GM21717 (cell line): ENCODE data around the gene GNAQ.

ENCODE experiments used
- ATAC-seq: cut with Tn5 transposase; IDR thresholded peaks from one replicate; pipeline ENCODE4 v1.9.1; 2021; ENCODE audit warnings: mild to moderate bottlenecking, moderate library complexity; ENCODE audit not compliant: unreplicated experiment

The GNAQ gene

DNA sequence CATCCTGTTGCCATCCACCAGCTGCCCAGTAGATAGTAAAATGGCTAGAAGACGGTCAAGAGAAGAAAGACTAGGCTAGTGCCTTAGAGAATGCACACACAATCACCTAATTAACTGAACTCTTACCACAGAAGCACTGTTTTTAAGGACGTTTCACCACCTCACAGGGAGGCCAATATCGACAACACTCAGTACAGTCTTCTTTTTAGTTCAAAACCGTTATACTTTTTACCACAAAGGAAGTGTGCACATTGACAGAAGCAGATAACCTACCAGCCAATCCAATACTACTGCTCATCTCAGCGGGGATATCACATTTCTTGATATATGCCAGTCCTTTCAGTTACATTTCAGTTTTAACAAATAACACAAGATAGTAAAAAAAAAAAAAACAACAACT lies 122.3 kb downstream of the GNAQ start:
- no peak for ATAC-seq

DNA sequence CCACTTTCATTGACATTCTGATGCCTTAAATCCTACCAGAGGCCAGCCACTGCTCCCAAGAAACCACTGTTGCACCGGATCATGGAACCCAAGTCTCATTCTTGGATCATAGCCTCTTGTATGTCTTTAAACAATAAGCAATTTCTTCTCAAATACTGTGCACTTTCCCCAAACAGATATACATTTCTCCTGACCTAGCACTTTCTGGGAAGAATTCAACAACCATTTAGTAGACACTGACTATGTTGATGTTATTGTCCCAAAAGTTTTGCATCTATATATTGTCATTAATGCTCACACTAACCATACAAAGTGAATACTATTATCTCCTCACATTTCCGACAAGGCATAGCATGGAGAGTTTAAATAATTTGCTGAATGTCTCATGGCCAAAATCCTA lies 123.3 kb downstream of the GNAQ start:
- ATAC-seq, result no peak

DNA sequence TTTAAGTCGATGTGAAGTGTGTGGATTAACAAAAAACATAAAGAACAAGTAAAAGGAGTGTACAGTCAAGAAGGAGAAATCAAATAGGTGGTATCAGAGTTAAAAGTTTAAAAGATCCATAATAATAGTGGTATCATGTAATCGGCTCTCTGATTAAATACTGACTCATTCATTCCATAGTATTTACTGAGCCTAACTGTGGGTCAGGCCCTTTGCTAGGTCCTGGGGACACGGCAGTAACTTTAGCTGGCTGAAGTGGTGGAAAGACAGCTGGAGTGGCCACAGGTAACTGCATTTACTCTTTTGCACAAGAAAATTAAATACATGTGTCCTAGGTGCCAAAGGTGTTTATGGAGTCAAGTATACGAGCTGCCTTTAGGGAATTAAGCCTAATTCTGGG lies 124.0 kb downstream of the GNAQ start:
- ATAC-seq, result no peak

DNA sequence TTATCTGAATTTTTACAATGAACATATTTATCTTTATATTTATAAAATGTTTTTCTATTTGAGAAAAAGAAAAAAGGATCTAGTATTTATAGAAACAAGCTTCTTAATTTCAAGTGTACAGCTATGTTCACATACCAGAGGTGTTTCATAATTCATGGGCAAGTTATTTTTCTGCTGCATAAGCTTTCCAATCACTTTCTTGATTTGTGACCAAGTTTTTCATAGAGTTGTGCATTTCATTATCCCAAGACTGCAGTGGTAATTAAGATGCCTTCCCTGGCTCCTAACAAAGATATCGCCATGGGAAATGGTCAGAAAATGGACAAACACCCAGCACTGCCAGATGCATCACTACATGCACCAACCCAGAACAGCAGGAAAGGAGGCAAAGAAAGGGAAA lies 124.6 kb downstream of the GNAQ start:
- ATAC-seq, result no peak

DNA sequence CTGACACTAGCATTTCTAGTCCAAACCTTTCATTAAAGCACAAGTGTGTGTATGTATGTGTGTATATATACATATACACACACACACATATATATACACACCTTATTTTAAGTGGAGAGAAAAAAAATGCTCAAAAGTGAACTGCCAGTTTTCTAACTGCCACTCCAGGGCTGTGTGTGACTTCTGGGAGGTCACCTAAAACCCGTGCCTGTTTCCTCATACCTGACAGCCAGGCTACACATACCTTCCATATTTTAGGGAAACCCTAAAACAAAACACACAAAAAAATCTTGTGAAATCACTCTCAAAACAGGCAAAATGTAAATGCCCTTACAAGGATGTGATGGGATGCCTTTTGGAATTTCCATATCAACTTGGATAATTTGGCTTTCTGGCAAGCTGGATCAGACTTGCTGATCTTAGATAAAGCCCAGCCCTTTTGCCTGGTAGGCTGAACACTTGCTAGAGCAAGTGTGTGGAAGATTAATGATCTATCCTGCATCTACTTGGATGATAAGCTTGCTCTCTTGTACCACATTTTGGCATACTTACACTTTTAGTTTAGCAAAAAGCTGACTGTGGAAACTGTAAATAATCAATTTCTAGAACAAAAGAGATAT lies 127.8 kb downstream of the GNAQ start:
- ATAC-seq, result no peak

DNA sequence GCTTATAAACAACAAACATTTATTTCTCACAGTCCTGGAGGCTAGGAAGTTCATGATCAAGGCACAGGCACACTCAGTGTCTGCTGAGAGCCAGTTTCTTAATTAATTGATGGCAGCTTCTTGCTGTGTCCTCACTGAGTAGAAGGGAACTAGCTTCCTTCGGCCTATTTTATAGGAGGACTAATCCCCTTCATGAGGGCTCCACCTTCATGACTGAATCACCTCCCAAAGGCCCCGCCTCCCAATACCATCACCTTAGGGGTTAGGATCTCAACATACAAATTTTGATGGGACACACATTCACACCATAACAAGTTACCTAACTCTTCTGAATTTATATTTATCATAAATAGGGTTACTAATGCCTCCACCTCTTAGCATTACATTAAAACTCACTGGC lies 129.8 kb downstream of the GNAQ start:
- ATAC-seq, result no peak

DNA sequence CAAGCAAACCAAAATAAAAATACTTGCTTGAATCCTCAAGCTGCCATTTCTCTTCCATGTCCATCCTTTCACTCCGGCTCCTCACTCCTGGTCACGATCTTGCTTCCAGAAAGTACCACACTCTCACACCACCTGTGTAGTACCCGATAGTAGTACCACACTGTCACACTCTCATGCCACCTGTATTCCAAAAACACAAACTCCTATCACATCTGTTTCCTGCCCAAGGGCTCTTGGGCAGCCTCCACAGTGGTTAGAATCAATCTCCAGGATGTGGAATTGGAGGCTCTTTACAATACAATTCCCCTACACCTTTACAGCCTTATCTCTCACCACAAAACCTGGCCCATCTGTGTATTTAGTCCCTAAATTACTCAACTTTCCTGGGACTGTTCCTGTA lies 130.6 kb downstream of the GNAQ start:
- no peak for ATAC-seq

DNA sequence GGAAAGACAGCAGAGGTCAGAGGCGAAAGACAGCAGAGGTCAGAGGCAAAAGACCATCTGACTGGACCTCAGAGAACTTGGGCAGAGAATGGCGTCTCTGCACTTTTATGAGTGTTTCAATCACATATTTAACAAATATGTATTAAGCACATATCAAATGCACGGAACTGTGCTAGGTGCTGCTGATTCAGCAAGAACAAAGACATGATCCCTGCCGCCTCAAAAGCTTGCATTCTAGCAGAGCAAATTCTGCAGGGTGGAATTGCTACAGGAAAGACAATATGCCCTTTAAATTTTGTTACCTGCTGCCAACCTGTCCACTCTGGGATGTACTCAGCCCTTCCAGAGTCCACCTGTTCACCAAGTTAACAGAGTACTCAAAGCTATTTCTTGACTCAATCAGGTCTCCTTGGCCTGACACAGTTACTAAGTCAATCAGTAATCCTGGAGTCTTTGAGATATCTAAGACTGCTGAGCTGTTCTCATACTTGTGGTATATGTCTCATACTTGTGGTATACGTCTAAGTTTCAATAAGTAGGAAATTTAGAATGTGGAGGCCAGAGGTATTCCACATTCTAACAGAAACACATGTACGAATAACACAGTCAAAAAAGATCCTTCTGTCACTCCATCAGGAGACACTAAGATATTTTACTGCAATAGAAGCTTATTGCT lies 131.8 kb downstream of the GNAQ start:
- no peak for ATAC-seq

DNA sequence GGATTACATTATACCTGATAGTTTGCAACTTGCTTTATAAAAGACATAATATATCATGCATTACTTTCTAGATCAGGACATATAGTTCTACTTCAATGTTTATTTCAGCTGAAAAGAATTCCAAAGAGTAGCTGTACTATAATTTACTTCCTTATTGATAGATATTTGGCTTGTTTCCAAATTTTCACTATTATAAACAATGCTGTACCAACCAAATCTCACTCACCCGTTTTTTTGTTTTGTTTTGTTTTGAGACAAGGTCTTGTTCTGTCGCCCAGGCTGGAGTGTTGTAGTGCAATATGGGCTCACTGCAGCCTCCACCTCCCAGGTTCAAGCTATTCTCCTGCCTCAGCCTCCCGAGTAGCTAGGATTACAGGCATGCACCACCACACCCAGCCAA lies 132.7 kb downstream of the GNAQ start:
- ATAC-seq, result no peak

DNA sequence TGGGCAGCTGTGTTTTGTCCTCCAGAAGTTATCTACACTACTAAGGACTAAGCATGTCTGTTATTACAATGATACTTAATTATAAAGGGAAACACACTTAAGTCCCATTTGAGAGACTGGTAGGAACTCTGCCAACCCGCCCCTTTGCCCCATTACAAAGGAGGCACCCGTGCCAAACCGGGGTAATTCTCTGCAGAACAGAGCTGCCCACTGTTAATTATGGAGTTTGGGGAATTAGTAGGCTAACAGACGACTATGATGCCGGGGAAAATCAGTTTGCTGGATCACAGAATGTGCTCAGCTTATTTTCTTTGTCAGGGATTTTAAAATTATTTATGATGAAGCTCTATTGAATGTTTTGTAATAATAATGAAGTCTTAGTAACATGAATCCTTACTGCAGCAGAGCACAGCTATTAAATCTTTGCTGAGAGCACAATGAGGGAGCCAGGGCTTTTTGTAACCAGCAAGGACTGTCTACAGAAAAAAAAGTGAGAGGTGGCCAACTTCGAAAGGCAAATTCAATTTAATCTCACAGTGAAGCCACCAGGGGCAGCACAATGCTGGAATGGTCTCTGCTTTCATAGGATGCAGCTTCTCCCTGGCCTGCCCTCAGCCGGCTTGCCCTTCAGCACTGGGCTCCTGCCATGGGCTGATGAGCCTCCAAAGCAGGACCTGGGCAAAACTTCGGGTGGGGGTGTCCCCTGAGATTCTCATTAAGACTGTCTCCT lies 134.5 kb downstream of the GNAQ start:
- no peak for ATAC-seq

DNA sequence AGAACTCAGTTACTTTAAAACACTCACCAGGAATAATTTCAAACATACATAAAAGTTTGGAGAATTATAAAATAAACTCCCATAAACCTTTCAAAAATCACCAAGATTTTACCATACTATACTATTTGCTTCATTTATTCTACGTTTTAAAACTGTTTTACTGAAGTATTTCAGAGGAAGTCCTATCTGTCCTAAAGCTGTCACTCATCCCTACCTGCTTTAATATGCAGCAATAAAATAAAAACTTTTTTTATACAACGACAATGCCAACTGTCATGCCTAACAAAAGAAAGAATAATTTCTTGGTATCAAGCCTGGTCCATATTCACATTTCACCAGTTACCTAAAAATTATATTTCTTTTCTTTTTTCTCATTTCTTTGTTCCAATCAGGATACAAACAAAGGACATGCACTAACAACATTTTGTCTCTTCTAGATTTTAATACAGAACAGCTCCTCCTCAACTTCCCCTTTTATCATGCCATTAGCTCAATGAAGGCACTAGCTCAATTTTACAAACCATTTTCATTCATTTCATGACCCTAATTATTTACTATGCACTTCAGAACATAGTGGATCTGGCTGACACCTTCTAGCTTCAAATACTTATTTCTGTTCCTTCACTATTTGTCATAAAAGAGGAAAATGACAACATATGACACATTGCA lies 135.2 kb downstream of the GNAQ start:
- no peak for ATAC-seq

DNA sequence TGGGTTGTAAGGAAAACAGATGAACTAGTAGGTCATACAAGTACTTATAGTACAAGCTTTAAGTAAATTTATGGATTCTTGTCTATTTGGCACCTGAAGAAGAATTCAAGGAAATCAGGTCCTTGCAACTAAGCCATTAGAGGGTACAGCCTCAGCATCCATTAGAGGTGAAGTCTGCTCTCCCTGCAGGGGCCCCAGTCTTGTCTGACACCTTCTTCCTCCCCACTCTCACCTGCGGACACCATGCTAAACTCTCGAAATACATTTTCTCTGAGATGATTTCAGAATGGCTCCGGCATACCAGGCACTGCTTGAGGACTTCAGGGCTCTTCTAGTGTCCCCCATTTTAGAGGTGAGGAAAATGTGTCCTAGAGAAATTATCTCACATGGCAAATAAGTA lies 137.9 kb downstream of the GNAQ start:
- no peak for ATAC-seq

DNA sequence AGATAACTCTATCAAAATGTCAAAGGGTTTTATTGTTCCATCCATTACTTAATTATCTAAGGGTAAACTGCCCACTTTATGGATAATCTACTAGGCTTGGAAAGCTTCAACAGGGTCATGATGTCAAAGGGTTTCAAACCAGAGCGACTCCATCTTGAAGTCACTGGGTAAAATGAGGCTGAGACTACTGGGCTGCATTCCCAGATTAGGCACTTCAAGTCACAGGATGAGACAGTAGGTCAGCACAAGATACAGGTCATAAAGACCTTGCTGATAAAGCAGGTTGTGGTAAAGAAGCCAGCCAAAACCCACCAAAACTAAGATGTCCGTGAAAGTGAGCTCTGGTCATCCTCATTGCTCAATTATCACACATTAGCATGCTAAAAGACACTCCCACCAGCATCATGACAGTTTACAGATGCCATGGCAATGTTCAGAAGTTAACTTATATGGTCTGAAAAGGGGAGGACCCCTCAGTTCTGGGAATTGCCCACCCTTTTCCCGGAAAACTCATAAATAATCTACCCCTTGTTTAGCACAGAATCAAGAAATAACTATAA lies 138.6 kb downstream of the GNAQ start:
- ATAC-seq, result no peak

DNA sequence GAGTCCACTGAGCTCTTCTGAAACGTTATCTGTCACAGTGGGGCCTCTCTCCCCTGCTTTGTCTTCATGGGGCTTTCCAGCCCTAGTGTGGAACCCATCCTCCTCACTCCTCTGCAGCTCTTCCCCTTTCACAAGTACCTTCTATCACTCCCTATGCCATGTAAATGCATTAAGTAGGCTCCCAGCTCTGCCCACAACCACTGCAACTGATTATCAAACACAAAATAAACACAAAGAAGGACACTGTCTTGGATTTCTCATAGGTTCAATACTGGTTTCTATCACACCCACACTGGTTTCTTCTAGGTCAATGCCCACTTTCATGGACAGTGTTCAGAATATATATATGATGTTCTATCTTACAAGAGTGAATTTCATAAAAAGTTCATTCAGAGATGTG lies 139.4 kb downstream of the GNAQ start:
- no peak for ATAC-seq

DNA sequence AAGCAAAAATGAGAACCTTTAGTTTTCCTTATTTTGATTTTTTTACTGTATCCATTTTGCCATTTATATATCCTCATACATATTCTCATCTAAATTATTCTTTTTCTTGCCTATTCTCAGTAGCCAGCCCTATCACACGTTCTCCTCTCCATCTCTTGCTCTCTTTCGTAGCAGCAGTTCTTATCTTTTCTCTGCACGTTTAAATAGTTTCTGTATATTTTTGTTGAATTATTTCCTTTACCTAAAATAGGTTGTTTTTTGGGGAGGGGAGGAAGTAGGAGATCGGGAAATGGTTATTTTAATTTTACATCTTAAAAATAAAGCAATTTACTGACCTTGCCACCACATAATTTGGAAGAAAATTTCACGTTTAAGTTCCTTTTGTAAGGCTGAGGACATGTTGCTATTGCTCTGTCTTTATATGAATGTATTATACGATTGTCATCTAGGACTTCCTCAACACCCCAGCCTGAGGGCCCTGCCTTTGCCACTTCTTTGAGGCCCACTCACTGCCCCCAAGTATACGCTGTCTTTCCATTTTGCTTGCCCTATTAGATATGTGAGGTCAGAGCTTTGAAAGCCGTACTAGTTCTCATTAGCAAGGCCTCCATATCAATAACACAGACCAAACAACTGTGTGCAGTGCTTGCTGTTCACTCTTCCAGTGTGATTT lies 140.3 kb downstream of the GNAQ start:
- no peak for ATAC-seq

DNA sequence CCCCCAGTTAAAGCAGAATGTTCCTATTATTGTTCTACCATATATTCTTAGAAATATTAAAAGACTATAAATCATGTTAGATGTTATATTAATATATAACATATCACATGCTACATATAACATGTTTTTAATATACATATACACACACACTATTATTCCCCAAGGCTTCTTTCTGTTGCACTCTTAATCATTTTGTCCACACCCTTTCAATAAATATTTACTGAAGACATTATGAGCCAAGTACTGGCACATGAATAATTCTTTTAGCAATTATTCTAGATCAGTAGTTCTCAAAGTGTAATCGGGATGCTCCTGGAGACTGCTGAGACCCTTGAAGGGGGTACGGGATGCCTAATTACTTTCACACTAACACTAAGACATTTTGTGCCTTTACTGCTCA lies 143.9 kb downstream of the GNAQ start:
- no peak for ATAC-seq

DNA sequence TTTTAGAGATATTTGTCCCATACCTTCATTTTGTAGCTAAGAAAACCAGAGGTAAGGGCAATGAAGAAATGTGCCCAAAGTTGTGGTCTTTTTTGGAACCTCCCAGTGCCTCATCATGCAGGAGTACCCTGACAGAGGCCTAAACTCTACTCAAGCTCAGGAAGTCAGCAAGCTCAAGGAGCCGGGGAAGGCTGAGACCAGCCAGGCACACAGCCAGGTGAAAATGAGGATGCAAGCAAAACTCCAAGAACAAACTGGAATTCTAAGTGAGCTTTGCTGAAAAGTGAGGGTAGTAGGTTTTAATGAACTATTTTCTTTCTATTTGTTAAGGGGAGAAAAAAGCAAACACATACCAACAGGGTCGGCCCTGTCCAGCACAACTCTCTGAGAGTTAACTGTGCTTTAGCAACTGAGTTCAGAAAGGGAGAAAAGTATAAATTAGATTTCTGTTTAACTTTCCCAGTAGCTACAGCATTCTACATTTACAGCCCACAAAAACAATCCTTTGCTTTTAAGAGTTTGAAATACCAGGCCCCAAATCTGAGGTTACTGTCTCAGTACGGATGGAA lies 146.4 kb downstream of the GNAQ start:
- no peak for ATAC-seq

DNA sequence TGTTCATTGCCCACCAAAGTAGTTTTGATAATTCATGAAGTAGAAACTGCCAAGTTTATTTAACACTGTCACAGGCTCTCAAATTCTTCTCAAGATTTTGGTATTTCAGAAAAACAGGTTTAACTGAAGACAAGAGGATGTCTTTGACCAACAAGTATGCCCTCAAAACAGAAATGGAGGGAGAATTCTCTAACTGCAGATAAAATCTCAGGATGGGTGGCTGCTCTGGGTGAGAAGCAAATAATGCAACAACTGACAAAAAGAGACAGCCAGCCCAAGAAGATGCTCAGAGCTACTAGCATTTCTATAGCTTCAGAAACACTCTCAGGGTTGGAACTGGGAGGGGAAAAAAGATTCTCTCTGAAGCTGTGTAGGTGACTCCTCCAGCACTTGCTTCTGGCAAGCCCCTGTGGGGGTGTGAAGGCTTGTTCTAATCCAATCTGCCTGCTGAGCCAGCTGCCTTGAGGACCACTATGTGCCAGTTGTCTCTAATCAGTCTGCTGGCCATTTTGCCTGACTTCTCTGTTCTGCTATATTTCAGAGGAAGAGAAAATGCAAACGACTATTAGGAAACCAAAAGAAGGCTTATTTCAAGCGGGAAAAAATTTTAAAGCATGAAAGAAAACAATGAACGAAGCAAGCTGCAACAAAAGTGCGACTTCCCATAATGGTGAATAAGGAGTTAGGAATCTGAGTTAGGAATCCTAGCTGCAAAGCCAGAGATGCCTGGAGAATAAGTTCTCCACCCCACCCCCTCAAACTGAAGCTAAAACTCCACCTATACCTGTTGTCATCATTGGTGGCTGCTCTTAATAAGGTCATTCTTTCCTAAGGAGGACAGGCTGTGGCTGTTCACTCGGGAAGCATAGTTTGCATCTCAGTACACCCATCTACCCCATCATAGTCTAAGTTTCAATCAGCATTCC lies 147.5 kb downstream of the GNAQ start:
- no peak for ATAC-seq

DNA sequence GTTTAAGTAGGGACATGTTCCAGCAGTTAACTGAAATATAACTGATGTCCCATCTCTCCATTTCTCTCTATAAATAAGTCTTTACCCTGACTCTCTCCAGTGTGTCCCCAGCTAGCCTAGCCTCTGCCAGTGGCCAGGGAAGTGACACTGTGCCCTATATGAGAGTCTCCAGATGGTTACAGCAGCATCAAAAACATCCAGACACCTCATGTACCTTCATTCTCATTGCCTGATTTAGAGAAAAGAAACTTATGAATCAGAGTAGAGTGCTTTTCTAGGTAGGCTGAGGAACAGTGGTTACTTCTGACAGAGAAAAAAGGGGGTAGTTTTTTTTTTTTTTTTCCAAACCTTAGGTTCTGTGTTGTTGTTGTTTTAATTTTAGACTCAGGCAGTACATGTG lies 148.5 kb downstream of the GNAQ start:
- no peak for ATAC-seq

DNA sequence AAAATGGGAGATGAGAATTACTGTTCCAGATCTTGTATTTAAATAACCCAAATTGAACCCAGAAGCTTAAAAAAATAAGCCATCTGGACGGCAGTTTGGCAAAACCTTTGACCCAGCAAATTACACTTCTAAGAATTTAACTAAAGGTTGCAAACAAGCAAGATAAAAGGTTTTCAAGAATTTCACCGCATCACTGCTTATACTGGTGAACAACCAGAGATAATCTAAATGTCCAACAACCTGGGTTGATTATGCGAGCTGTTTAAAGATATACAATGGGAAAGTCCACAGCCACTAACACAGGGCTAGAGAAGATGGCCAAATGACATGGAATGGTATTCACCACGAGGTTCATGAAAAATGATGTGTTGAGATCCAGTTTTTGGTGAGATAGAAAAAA lies 149.3 kb downstream of the GNAQ start:
- ATAC-seq, result no peak
